IPS DF 6.9 (cell line): ENCODE results near the gene CFDP1.
"Not testable (repeated sequence)": the region's sequence is repeated elsewhere in the genome, so short reads cannot be mapped to it uniquely, and the experiment has no call there.

Experiments
- DNase-seq: peaks from one replicate; pipeline ENCODE4 v3.0.0-alpha.2; 2013; ENCODE audit warnings: low read depth, low spot score
- H3K27ac ChIP-seq: one replicate; pipeline ENCODE4 v1.5.1; 2013; ENCODE audit warnings: low read length, control low read depth
- H3K27me3 ChIP-seq: 2 replicates; pipeline ENCODE4 v1.6.1; 2013; ENCODE audit warnings: mild to moderate bottlenecking, low read length; ENCODE audit not compliant: control insufficient read depth, insufficient read depth
- H3K36me3 ChIP-seq: 2 replicates; pipeline ENCODE4 v1.6.1; 2013; ENCODE audit warnings: low read length; ENCODE audit not compliant: control insufficient read depth, insufficient read depth
- H3K4me1 ChIP-seq: 2 replicates; pipeline ENCODE4 v1.6.1; 2013; ENCODE audit warnings: low read length; ENCODE audit not compliant: control insufficient read depth, insufficient read depth
- H3K4me3 ChIP-seq: 2 replicates; pipeline ENCODE4 v1.5.1; 2013; ENCODE audit warnings: mild to moderate bottlenecking, low read length
- H3K9me3 ChIP-seq: 2 replicates; pipeline ENCODE4 v1.6.1; 2013; ENCODE audit warnings: low read length, inconsistent platforms; ENCODE audit not compliant: control insufficient read depth, insufficient read depth
- WGBS: extraction: QIAGEN DNeasy Blood & Tissue Kit; methylation state at CpG from one replicate; pipeline ENCODE4 v1.1.7; 2013; ENCODE audit warnings: mixed read lengths, missing lambda C conversion rate; ENCODE audit not compliant: insufficient read length, insufficient coverage; 5-methylcytosine and 5-hydroxymethylcytosine counted together

The CFDP1 gene

GRCh38 chr16:75281826-75282225, 151.5 kb downstream of the CFDP1 start:
- no peak overlapping the region for H3K4me3 ChIP-seq
- no peak for DNase-seq
- WGBS: no CpG with 5 or more reads among the region's 6 CpGs
- no peaks in the 10 kb centered on the region for H3K36me3 ChIP-seq
- H3K27me3 ChIP-seq: no peaks in the 10 kb centered on the region
- no peaks in the 10 kb centered on the region for H3K9me3 ChIP-seq
- H3K4me1 ChIP-seq: no peaks in the 10 kb centered on the region
- no peak overlapping the region for H3K27ac ChIP-seq

- H3K4me3 ChIP-seq, H3K27ac ChIP-seq, DNase-seq, H3K4me1 ChIP-seq, H3K36me3 ChIP-seq, H3K9me3 ChIP-seq, H3K27me3 ChIP-seq: not testable (repeated sequence)
- WGBS: no CpG with 5 or more reads among the region's 2 CpGs
Measured at GRCh38 chr16:75281009-75281408, 152.3 kb downstream of the CFDP1 start.

DNA sequence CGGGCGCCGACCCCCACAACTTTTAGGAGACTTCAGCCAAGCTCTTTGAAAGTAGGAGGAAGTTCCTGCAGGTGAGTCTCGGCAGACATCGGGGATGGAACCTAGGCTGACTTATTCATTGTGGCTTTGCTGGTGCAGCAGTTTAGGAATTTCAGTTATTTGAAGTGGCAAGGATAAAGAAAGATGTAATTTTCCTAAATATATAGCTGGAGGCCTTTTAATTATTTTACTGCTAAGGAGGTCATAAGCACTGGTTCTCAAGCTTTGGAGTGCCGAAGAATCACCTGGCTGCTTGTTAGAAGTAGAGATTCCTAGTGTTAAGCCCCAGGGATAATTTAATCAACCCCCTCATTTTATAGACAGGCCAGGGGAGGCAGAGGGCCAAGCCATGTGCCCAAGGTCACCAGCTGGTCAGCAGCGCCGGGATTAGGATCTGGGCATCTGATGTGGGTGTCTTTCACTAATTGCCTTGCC, 152.9 kb downstream of the CFDP1 start:
- DNase-seq: no peak
- Histone ChIP-seq H3K36me3 (no peaks in the 10 kb centered on the region), H3K4me1 (no peaks in the 10 kb centered on the region), H3K4me3 (no peak overlapping the region), H3K27ac (no peak overlapping the region), H3K27me3 (no peaks in the 10 kb centered on the region), H3K9me3 (no peaks in the 10 kb centered on the region)
- WGBS: no CpG with 5 or more reads among the region's 8 CpGs

- no peak overlapping the region for H3K27ac ChIP-seq
Measured at GRCh38 chr16:75279305-75279704, 154.0 kb downstream of the CFDP1 start.

GRCh38 chr16:75273054-75273925, 160.0 kb downstream of the CFDP1 start:
- Histone ChIP-seq H3K9me3 (no peaks in the 10 kb centered on the region), H3K36me3 (no peaks in the 10 kb centered on the region), H3K4me1 (no peaks in the 10 kb centered on the region), H3K27ac (no peak overlapping the region), H3K27me3 (no peaks in the 10 kb centered on the region), H3K4me3 (no peak overlapping the region)
- WGBS: no CpG with 5 or more reads among the region's 23 CpGs
- DNase-seq: no peak

More at GRCh38 chr16:75279305-75279704, 154.0 kb downstream of the CFDP1 start:
- Histone ChIP-seq H3K36me3 (no peaks in the 10 kb centered on the region), H3K27me3 (no peaks in the 10 kb centered on the region), H3K4me3 (no peak overlapping the region), H3K4me1 (no peaks in the 10 kb centered on the region), H3K9me3 (no peaks in the 10 kb centered on the region)
- DNase-seq: no peak
- no CpG with 5 or more reads among the region's 10 CpGs for WGBS

DNA sequence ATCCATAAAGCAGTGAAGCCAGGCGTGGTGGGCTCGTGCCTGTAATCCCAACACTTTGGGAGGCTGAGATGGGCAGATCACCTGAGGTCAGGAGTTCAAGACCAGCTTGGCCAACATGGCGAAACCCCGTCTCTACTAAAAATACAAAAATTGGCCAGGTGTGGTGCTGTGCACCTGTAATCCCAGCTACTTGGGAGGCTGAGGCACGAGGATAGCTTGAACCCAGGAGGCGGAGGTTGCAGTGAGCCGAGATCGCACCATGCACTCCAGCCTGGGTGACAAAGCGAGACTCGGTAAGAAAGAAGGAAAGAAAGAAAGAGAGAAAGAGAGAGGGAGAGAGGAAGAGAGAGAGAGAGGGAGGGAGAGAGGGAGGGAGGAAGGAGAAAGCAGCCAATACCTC, 160.7 kb downstream of the CFDP1 start:
- not testable (repeated sequence) for H3K4me3 ChIP-seq, DNase-seq, H3K27me3 ChIP-seq, H3K9me3 ChIP-seq, H3K4me1 ChIP-seq, H3K36me3 ChIP-seq, H3K27ac ChIP-seq
- no CpG with 5 or more reads among the region's 10 CpGs for WGBS

GRCh38 chr16:75272097-75272551, 161.2 kb downstream of the CFDP1 start:
- no peak overlapping the region for H3K4me3 ChIP-seq
- no peaks in the 10 kb centered on the region for H3K9me3 ChIP-seq
- no peak overlapping the region for H3K27ac ChIP-seq
- no peak for DNase-seq
- no CpG with 5 or more reads among the region's 12 CpGs for WGBS
- H3K36me3 ChIP-seq: no peaks in the 10 kb centered on the region
- no peaks in the 10 kb centered on the region for H3K27me3 ChIP-seq
- H3K4me1 ChIP-seq: no peaks in the 10 kb centered on the region

DNA sequence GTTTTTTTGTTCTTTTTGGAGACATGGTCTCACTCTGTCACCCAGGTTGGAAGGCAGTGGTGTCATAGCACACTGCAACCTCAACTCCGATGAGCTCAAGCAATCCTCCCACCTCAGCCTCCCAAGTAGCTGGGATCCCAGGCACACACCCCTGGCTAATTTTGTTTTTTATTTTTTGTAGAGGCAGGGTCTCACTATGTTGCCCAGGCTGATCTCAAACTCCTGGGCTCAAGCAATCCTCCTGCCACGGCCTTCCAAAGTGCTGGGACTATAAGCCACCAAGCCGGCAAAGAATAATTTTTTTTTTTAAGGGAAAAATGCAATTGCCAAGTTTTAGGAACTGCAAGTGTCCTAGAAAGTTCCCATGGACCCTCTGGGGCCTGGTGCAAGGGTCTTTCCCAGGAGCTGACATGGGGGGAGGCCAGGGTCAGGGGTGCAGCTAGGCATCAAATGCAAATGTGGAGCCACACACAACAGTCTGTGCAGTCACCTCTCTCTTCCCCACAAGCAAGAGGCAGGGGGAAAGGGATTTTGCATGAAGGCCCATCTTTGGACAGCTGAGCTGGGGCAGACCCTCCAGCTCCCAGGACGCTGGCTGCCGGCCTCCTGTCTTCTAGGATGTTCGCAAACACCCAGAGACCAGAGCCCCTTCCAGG, 161.7 kb downstream of the CFDP1 start:
- no peaks in the 10 kb centered on the region for H3K36me3 ChIP-seq
- no peak overlapping the region for H3K4me3 ChIP-seq
- no peaks in the 10 kb centered on the region for H3K27me3 ChIP-seq
- no peak overlapping the region for H3K27ac ChIP-seq
- H3K9me3 ChIP-seq: no peaks in the 10 kb centered on the region
- no CpG with 5 or more reads among the region's 6 CpGs for WGBS
- DNase-seq: no peak
- H3K4me1 ChIP-seq: no peaks in the 10 kb centered on the region

GRCh38 chr16:75269358-75269757, 163.9 kb downstream of the CFDP1 start:
- H3K9me3 ChIP-seq, H3K27ac ChIP-seq, H3K36me3 ChIP-seq, H3K4me1 ChIP-seq, H3K4me3 ChIP-seq, DNase-seq, H3K27me3 ChIP-seq: not testable (repeated sequence)
- no CpG with 5 or more reads among the region's 9 CpGs for WGBS

DNA sequence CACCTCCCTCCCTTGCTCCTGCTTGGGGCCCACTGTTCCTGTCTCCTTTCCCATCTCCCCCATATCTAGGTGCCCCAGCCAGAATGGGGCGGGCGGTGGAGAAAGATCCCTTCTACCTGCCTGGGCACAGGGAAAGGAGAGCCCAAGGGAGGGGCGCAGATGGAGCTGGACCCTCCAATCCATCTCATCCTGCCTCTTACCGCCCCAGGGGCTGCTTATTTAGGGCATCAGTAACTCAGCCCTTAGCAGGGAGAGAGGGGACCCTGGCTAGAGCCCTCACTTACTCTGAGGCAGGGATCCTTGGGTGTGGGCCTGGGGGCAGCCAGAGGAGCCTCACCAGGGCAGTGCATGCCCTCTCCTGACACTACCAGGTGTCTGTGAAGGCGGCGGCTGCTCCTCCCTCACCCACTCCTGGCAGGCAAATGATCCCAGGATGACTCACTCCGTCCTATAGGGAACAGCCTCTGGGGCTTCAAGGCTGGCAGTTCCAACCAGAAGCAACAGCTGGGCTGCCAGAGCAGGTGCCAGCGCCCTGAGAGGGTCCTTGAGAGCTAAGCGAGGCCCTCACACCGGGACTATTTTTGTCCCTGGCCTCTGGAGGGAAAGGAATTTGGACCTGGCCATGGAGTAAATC, 165.6 kb downstream of the CFDP1 start:
- no CpG with 5 or more reads among the region's 10 CpGs for WGBS
- Histone ChIP-seq H3K4me3 (no peak overlapping the region), H3K4me1 (peaks cover 2% of the 10 kb centered on the region; the same call in 1 of the 2 replicates), H3K9me3 (no peaks in the 10 kb centered on the region), H3K27me3 (no peaks in the 10 kb centered on the region), H3K36me3 (peaks cover 3% of the 10 kb centered on the region; the same call in 1 of the 2 replicates), H3K27ac (no peak overlapping the region)
- no peak for DNase-seq
